IMR-90 (cell line): ENCODE results near the gene TIAM2.

ENCODE experiments used
- CEBPB ChIP-seq: IDR thresholded peaks from 2 replicates; pipeline ENCODE4 v1.6.1; 2012; ENCODE audit warnings: low read depth, low read length, improper control_type of control experiment
- CHD1 ChIP-seq: IDR thresholded peaks from 2 replicates; pipeline ENCODE4 v1.6.1; 2012; ENCODE audit warnings: low read depth, low read length, improper control_type of control experiment
- CTCF ChIP-seq: conservative IDR thresholded peaks from 2 replicates; pipeline ENCODE4 v1.5.1; 2012; ENCODE audit warnings: mild to moderate bottlenecking, low read depth, low read length, improper control_type of control experiment
- FOS ChIP-seq: fragments of 150-350 bp; IDR thresholded peaks from 2 replicates; pipeline ENCODE4 v1.6.1; 2016; ENCODE audit warnings: low read depth, low read length
- MAFK ChIP-seq: IDR thresholded peaks from 2 replicates; pipeline ENCODE4 v1.6.1; 2012; ENCODE audit warnings: low read depth, low read length, improper control_type of control experiment
- MAZ ChIP-seq: IDR thresholded peaks from 2 replicates; pipeline ENCODE4 v1.6.1; 2012; ENCODE audit warnings: low read depth, mild to moderate bottlenecking, low read length, improper control_type of control experiment, moderate library complexity, borderline replicate concordance
- MXI1 ChIP-seq: IDR thresholded peaks from 2 replicates; pipeline ENCODE4 v1.6.1; 2012; ENCODE audit warnings: low read depth, mild to moderate bottlenecking, low read length, moderate library complexity, borderline replicate concordance
- NFE2L2 ChIP-seq: fragments of 150-350 bp; IDR thresholded peaks from 2 replicates; pipeline ENCODE4 v1.6.1; 2016; ENCODE audit warnings: low read depth, mild to moderate bottlenecking, low read length
- POLR2A ChIP-seq: IDR thresholded peaks from 2 replicates; pipeline ENCODE4 v1.6.1; 2012; ENCODE audit warnings: mild to moderate bottlenecking, low read depth, low read length
- RAD21 ChIP-seq: IDR thresholded peaks from 2 replicates; pipeline ENCODE4 v1.6.1; 2012; ENCODE audit warnings: low read length, improper control_type of control experiment
- RFX5 ChIP-seq: IDR thresholded peaks from 2 replicates; pipeline ENCODE4 v1.8.0; 2012; ENCODE audit warnings: low read depth, mild to moderate bottlenecking, low read length, moderate library complexity
- SMC3 ChIP-seq: fragments of 150-350 bp; IDR thresholded peaks from 2 replicates; pipeline ENCODE4 v1.6.1; 2016; ENCODE audit warnings: low read depth, mild to moderate bottlenecking, antibody characterized with exemption, low read length, moderate library complexity
- TF ChIP-seq, protein P1 (sequence below): fragments of 150-350 bp; IDR thresholded peaks from 2 replicates; pipeline ENCODE4 v1.6.1; 2017; ENCODE audit warnings: mild to moderate bottlenecking, antibody characterized with exemption, low read length, low read depth
- TF ChIP-seq, protein P2 (sequence below): fragments of 150-350 bp; IDR thresholded peaks from 2 replicates; pipeline ENCODE4 v1.6.1; 2016; ENCODE audit warnings: low read depth, mild to moderate bottlenecking, low read length, moderate library complexity, borderline replicate concordance

GRCh38 chr6:155142168-155143028, 147.3 kb downstream of the TIAM2 start:
- TF ChIP-seq POLR2A (no peak), MXI1 (no peak), RAD21 (no peak), CTCF (no peak), NFE2L2 (no peak), MAZ (no peak), MAFK (no peak), FOS (no peak), SMC3 (no peak), CHD1 (no peak), RFX5 (no peak), CEBPB (no peak)
- TF ChIP-seq, protein P1, sequence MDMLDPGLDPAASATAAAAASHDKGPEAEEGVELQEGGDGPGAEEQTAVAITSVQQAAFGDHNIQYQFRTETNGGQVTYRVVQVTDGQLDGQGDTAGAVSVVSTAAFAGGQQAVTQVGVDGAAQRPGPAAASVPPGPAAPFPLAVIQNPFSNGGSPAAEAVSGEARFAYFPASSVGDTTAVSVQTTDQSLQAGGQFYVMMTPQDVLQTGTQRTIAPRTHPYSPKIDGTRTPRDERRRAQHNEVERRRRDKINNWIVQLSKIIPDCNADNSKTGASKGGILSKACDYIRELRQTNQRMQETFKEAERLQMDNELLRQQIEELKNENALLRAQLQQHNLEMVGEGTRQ = no peak
- TF ChIP-seq, protein P2, sequence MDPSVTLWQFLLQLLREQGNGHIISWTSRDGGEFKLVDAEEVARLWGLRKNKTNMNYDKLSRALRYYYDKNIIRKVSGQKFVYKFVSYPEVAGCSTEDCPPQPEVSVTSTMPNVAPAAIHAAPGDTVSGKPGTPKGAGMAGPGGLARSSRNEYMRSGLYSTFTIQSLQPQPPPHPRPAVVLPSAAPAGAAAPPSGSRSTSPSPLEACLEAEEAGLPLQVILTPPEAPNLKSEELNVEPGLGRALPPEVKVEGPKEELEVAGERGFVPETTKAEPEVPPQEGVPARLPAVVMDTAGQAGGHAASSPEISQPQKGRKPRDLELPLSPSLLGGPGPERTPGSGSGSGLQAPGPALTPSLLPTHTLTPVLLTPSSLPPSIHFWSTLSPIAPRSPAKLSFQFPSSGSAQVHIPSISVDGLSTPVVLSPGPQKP = no peak
